GM12878 (cell line): Measurements from ENCODE around the gene TVP23C. TPM values are rescaled to one million over a fixed set of nuclear protein-coding genes. Genes with fewer than 3 reads are reported as not detected.

Experiments used
- ATAC-seq: fragments of 200-7000 bp; cut with Tn5 transposase; 3 replicates; pipeline ENCODE4 v1.9.1; 2020; ENCODE audit warnings: mild to moderate bottlenecking, moderate library complexity
- BruUV-seq: library from RNA; stranded (reverse); fragments of 400-500 nt; replicated peaks from 2 replicates; lab custom pipeline; 2021; lab: Mats Ljungman, UMichigan
- CTCF ChIA-PET: fragments of 300-600 bp; sonication (Branson Sonifier 250); formaldehyde crosslinking; extraction: SDS; loops from one replicate; lab custom pipeline; 2021; ENCODE audit warnings: inconsistent platforms; lab: Yijun Ruan, JAX
- POLR2A ChIA-PET: fragments of 350-600 bp; formaldehyde crosslinking; extraction: SDS; loops from one replicate; lab custom pipeline; 2021; ENCODE audit warnings: inconsistent platforms; lab: Charles Lee
- RAD21 ChIA-PET: fragments of 300-600 bp; sonication (Branson Sonifier 250); formaldehyde crosslinking; loops from one replicate; lab custom pipeline; 2023; ENCODE audit warnings: antibody characterized with exemption; ENCODE audit not compliant: unreplicated experiment; lab: Charles Lee
- SMC1A ChIA-PET: fragments of 300-600 bp; sonication (Branson Sonifier 250); formaldehyde crosslinking; loops from one replicate; lab custom pipeline; 2023; ENCODE audit not compliant: unreplicated experiment, uncharacterized antibody; lab: Charles Lee
- DNase-seq: peaks from one replicate; pipeline ENCODE4 v3.0.0-alpha.2; 2011; ENCODE audit warnings: low read depth, low spot score
- FAIRE-seq: peaks from 3 replicates; lab custom pipeline; 2011; peaks lifted over from hg19 to GRCh38; lab: Jason Lieb, UNC
- H2AFZ ChIP-seq: 2 replicates; pipeline ENCODE4 v1.6.0; 2011; ENCODE audit warnings: low read depth, low read length, control low read depth; ENCODE audit not compliant: control insufficient read depth
- H3K27ac ChIP-seq: 2 replicates; pipeline ENCODE4 v1.5.1; 2011; ENCODE audit warnings: control low read depth; ENCODE audit not compliant: control insufficient read depth, insufficient read depth
- H3K27me3 ChIP-seq, 2 experiments: replicated peaks in 1 of 2; 2 replicates each; pipeline versions ENCODE4 v1.6.0 to v1.6.1; 2011; ENCODE audit warnings: low read length in 1 of 2; ENCODE audit not compliant: control insufficient read depth in 2 of 2, insufficient read depth in 2 of 2
- H3K36me3 ChIP-seq, 2 experiments: 2 replicates each; pipeline ENCODE4 v1.5.1; 2011; ENCODE audit warnings: low read length in 1 of 2; ENCODE audit not compliant: control insufficient read depth in 2 of 2, insufficient read depth in 2 of 2
- H3K4me1 ChIP-seq: 2 replicates; pipeline ENCODE4 v1.6.1; 2011; ENCODE audit warnings: mild to moderate bottlenecking, low read length, moderate library complexity, mixed read lengths; ENCODE audit not compliant: control insufficient read depth, insufficient read depth
- H3K4me2 ChIP-seq: 2 replicates; pipeline ENCODE4 v1.6.0; 2011; ENCODE audit warnings: control low read depth; ENCODE audit not compliant: control insufficient read depth, insufficient read depth
- H3K4me3 ChIP-seq: fragments of 200-600 bp; sonication (generic); 2 replicates; pipeline ENCODE4 v1.5.1; 2016
- H3K79me2 ChIP-seq: 2 replicates; pipeline ENCODE4 v1.6.0; 2011; ENCODE audit warnings: low read length; ENCODE audit not compliant: control insufficient read depth, insufficient read depth
- H3K9ac ChIP-seq: 2 replicates; pipeline ENCODE4 v1.8.0; 2011; ENCODE audit warnings: low read length, control low read depth, mixed read lengths; ENCODE audit not compliant: control insufficient read depth, insufficient read depth
- H3K9me3 ChIP-seq: replicated peaks from 3 replicates; pipeline ENCODE4 v1.5.1; 2011; ENCODE audit warnings: mild to moderate bottlenecking, low read length; ENCODE audit not compliant: control insufficient read depth, insufficient read depth
- H4K20me1 ChIP-seq: 2 replicates; pipeline ENCODE4 v1.6.0; 2011; ENCODE audit not compliant: control insufficient read depth, insufficient read depth
- NBN ChIP-seq: fragments of 450-650 bp; IDR thresholded peaks from 2 replicates; pipeline ENCODE4 v1.6.1; 2016
- NRF1 ChIP-seq: conservative IDR thresholded peaks from 2 replicates; pipeline ENCODE4 v1.6.1; 2011; ENCODE audit warnings: mild to moderate bottlenecking, low read depth, low read length, improper control_type of control experiment
- RCOR1 ChIP-seq: conservative IDR thresholded peaks from 2 replicates; pipeline ENCODE4 v1.6.1; 2012; ENCODE audit warnings: low read depth, low read length, improper control_type of control experiment
- ZBTB40 ChIP-seq: fragments of 450-650 bp; IDR thresholded peaks from 2 replicates; pipeline ENCODE4 v1.6.1; 2016; ENCODE audit warnings: mild to moderate bottlenecking, moderate library complexity, borderline replicate concordance
- WGBS: methylation state at CpG from one replicate; pipeline ENCODE4 v1.1.6; 2016; ENCODE audit warnings: low lambda C conversion rate; ENCODE audit not compliant: insufficient replicate concordance, insufficient coverage; ENCODE audit errors: missing lambda C conversion rate; 5-methylcytosine and 5-hydroxymethylcytosine counted together
- in situ Hi-C: fragments of 300-500 bp; cut with MboI; formaldehyde crosslinking; loops from 9 replicates; pipeline ENCODE4 v1.14.3; 2018; ENCODE audit warnings: mixed read lengths
- intact Hi-C: fragments of 100-400 bp; cut with micrococcal nuclease; formaldehyde crosslinking; loops from one replicate; pipeline ENCODE4 v1.14.2; 2022; ENCODE audit not compliant: unreplicated experiment
- polyA plus RNA-seq, 11 experiments: library from polyadenylated mRNA; depleted of rRNA in 4 of 11; unstranded in 6 of 11; stranded (reverse) in 5 of 11; fragments of >200 nt; fragmentation: Nextera tagmentation in 4 of 11; fragmentation: Illumina TruSeq in 1 of 11; extraction: Ambion mirVana in 4 of 11; extraction: Trizol in 1 of 11; gene quantifications; 1 replicate in 1 of 11; 2 replicates in 10 of 11; pipeline versions ENCODE4 v1.2.1 to v1.2.3, GENCODE V29; 2011 to 2016; ENCODE audit warnings: inconsistent platforms in 2 of 11, missing spikeins in 2 of 11, low read depth in 1 of 11
- total RNA-seq, 4 experiments: library from RNA; depleted of rRNA in 3 of 4; stranded (reverse); fragments of >200 nt in 3 of 4; fragmentation: Illumina TruSeq in 1 of 4; extraction: Trizol in 1 of 4; gene quantifications; 2 replicates each; pipeline versions ENCODE4 v1.2.1 to v1.2.3, GENCODE V29; 2013 to 2021

The TVP23C gene
- total and polyA plus RNA-seq, 10 of the 15 experiments (the other 5 are each of a cell fraction or from before 2014, with no cell fraction given): 0.42 to 5.0 (median 2.7) TPM

- CTCF ChIA-PET: no interaction called here
- Histone ChIP-seq H3K9me3 (no peaks in the 10 kb centered on the region), H2AFZ (no peak overlapping the region), H3K4me2 (no peak overlapping the region), H4K20me1 (no peaks in the 10 kb centered on the region), H3K4me1 (no peaks in the 10 kb centered on the region), H3K36me3 (no peaks in the 10 kb centered on the region), H3K4me3 (no peak overlapping the region), H3K27me3 (no peaks in the 10 kb centered on the region), H3K27ac (no peak overlapping the region), H3K79me2 (no peaks in the 10 kb centered on the region)
- no TSS peak for BruUV-seq
- ATAC-seq: no peak
- POLR2A ChIA-PET: no interaction called here
- RAD21 ChIA-PET: no interaction called here
- 14% methylated on average over 7 of the region's 7 CpGs for WGBS
- SMC1A ChIA-PET: no interaction called here
- intact Hi-C loops (no loop called here), in situ Hi-C loops (no loop called here)
- TF ChIP-seq NBN (no peak), NRF1 (no peak), ZBTB40 (no peak), RCOR1 (no peak)
- TF ChIP-seq, all 136 proteins: peak for 0
- H3K9ac ChIP-seq: no peak overlapping the region
- no peak for DNase-seq
- no peak for FAIRE-seq
These were observed 92.7 kb downstream of the TVP23C start for GRCh38 chr17:15470536-15470935.
